Measurements from ENCODE around the gene ZCWPW1. TPM values are rescaled to one million over a fixed set of nuclear protein-coding genes. Genes with fewer than 3 reads are reported as not detected.

ZCWPW1 gene
- total and polyA plus RNA-seq, 2 experiments from 2014 or later: 0.59 to 2.7 TPM

GRCh38 chr7:100407285-100408180 lies 21.0 kb downstream of the ZCWPW1 start:
- Mint-ChIP-seq H3K27ac (no peak overlapping the region), H3K9me3 (no peaks in the 10 kb centered on the region), H3K27me3 (ENCODE audit: insufficient read depth, low read depth, poor library complexity) (no peaks in the 10 kb centered on the region), H3K4me1 (peaks cover 3% of the 10 kb centered on the region; the same call in 1 of the 3 replicates), H3K36me3 (ENCODE audit: low read depth) (no peaks in the 10 kb centered on the region), H3K4me3 (no peak overlapping the region)
- peak; percentile 89 for DNase-seq (ENCODE audit: low spot score)
- Histone ChIP-seq H3K9me2 (ENCODE audit: insufficient read depth) (no peaks in the 10 kb centered on the region), H4K20me1 (replicated peaks; ENCODE audit: insufficient read depth) (no peaks in the 10 kb centered on the region), H3K4me3 (no peak overlapping the region), H3K36me3 (ENCODE audit: insufficient read depth) (no peaks in the 10 kb centered on the region), H3K27ac (ENCODE audit: low read depth) (no peak overlapping the region), H2AFZ (no peak overlapping the region), H3F3A (replicated peaks; ENCODE audit: low read depth) (no peaks in the 10 kb centered on the region), H3K79me2 (replicated peaks; ENCODE audit: insufficient read depth) (no peaks in the 10 kb centered on the region), H3K4me2 (no peak overlapping the region), H3K27me3 (ENCODE audit: insufficient read depth) (no peaks in the 10 kb centered on the region), H3K4me1 (ENCODE audit: insufficient read depth) (no peaks in the 10 kb centered on the region)
- ATAC-seq: peak; percentile 93
- no peak for TF ChIP-seq ZNF114 (CRISPR knock-in tag; IDR thresholded peaks at IDR 0.05)
- TF ChIP-seq CTCF (conservative IDR thresholded peaks at IDR 0.05; ENCODE audit: low read depth in 2 of 2): peak; percentile 73 to 82

GRCh38 chr7:100406767-100407166 lies 21.7 kb downstream of the ZCWPW1 start:
- H3K9me3 Mint-ChIP-seq: no peaks in the 10 kb centered on the region
- DNase-seq (ENCODE audit: low spot score) (no peak), ATAC-seq (no peak)
- Histone ChIP-seq H3K27ac (ENCODE audit: low read depth) (no peak overlapping the region), H3K27me3 (ENCODE audit: insufficient read depth) (no peaks in the 10 kb centered on the region), H3K4me3 (no peak overlapping the region), H3K79me2 (replicated peaks; ENCODE audit: insufficient read depth) (no peaks in the 10 kb centered on the region), H3K4me2 (no peak overlapping the region), H3F3A (replicated peaks; ENCODE audit: low read depth) (no peaks in the 10 kb centered on the region), H3K9me2 (ENCODE audit: insufficient read depth) (no peaks in the 10 kb centered on the region), H4K20me1 (replicated peaks; ENCODE audit: insufficient read depth) (no peaks in the 10 kb centered on the region), H3K4me1 (ENCODE audit: insufficient read depth) (no peaks in the 10 kb centered on the region), H2AFZ (no peak overlapping the region), H3K36me3 (ENCODE audit: insufficient read depth) (no peaks in the 10 kb centered on the region)
- H3K27ac Mint-ChIP-seq: no peak overlapping the region
- H3K27me3 Mint-ChIP-seq (ENCODE audit: insufficient read depth, low read depth, poor library complexity): no peaks in the 10 kb centered on the region
- TF ChIP-seq ETS1 (IDR thresholded peaks at IDR 0.05) (no peak), POLR2AphosphoS5 (IDR thresholded peaks at IDR 0.05; ENCODE audit: low read depth) (no peak), CREB1 (CRISPR knock-in tag; IDR thresholded peaks at IDR 0.05; ENCODE audit: low read depth) (no peak), ZNF331 (CRISPR knock-in tag; IDR thresholded peaks at IDR 0.05; ENCODE audit: low read depth) (no peak), ZNF114 (CRISPR knock-in tag; IDR thresholded peaks at IDR 0.05) (no peak)
- TF ChIP-seq, protein P1, sequence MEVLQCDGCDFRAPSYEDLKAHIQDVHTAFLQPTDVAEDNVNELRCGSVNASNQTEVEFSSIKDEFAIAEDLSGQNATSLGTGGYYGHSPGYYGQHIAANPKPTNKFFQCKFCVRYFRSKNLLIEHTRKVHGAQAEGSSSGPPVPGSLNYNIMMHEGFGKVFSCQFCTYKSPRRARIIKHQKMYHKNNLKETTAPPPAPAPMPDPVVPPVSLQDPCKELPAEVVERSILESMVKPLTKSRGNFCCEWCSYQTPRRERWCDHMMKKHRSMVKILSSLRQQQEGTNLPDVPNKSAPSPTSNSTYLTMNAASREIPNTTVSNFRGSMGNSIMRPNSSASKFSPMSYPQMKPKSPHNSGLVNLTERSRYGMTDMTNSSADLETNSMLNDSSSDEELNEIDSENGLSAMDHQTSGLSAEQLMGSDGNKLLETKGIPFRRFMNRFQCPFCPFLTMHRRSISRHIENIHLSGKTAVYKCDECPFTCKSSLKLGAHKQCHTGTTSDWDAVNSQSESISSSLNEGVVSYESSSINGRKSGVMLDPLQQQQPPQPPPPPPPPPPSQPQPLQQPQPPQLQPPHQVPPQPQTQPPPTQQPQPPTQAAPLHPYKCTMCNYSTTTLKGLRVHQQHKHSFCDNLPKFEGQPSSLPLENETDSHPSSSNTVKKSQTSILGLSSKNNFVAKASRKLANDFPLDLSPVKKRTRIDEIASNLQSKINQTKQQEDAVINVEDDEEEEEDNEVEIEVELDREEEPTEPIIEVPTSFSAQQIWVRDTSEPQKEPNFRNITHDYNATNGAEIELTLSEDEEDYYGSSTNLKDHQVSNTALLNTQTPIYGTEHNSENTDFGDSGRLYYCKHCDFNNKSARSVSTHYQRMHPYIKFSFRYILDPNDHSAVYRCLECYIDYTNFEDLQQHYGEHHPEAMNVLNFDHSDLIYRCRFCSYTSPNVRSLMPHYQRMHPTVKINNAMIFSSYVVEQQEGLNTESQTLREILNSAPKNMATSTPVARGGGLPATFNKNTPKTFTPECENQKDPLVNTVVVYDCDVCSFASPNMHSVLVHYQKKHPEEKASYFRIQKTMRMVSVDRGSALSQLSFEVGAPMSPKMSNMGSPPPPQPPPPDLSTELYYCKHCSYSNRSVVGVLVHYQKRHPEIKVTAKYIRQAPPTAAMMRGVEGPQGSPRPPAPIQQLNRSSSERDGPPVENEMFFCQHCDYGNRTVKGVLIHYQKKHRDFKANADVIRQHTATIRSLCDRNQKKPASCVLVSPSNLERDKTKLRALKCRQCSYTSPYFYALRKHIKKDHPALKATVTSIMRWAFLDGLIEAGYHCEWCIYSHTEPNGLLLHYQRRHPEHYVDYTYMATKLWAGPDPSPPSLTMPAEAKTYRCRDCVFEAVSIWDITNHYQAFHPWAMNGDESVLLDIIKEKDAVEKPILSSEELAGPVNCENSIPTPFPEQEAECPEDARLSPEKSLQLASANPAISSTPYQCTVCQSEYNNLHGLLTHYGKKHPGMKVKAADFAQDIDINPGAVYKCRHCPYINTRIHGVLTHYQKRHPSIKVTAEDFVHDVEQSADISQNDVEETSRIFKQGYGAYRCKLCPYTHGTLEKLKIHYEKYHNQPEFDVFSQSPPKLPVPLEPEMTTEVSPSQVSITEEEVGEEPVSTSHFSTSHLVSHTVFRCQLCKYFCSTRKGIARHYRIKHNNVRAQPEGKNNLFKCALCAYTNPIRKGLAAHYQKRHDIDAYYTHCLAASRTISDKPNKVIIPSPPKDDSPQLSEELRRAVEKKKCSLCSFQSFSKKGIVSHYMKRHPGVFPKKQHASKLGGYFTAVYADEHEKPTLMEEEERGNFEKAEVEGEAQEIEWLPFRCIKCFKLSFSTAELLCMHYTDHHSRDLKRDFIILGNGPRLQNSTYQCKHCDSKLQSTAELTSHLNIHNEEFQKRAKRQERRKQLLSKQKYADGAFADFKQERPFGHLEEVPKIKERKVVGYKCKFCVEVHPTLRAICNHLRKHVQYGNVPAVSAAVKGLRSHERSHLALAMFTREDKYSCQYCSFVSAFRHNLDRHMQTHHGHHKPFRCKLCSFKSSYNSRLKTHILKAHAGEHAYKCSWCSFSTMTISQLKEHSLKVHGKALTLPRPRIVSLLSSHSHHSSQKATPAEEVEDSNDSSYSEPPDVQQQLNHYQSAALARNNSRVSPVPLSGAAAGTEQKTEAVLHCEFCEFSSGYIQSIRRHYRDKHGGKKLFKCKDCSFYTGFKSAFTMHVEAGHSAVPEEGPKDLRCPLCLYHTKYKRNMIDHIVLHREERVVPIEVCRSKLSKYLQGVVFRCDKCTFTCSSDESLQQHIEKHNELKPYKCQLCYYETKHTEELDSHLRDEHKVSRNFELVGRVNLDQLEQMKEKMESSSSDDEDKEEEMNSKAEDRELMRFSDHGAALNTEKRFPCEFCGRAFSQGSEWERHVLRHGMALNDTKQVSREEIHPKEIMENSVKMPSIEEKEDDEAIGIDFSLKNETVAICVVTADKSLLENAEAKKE (CRISPR knock-in tag; IDR thresholded peaks at IDR 0.05): no peak
- peaks cover 3% of the 10 kb centered on the region; the same call in 1 of the 3 replicates for H3K4me1 Mint-ChIP-seq
- H3K36me3 Mint-ChIP-seq (ENCODE audit: low read depth): no peaks in the 10 kb centered on the region
- H3K4me3 Mint-ChIP-seq: no peak overlapping the region

Data from GM23338 (cell line).